IPS-15b (cell line): ENCODE results near the gene TAGLN.
"Not testable (repeated sequence)": the region's sequence is repeated elsewhere in the genome, so short reads cannot be mapped to it uniquely, and the experiment has no call there.

Experiments used
- H3K27me3 ChIP-seq: one replicate; pipeline ENCODE4 v1.6.1; 2013; ENCODE audit warnings: low read length; ENCODE audit not compliant: control insufficient read depth, insufficient read depth
- H3K36me3 ChIP-seq: one replicate; pipeline ENCODE4 v1.6.1; 2013; ENCODE audit warnings: low read length; ENCODE audit not compliant: control insufficient read depth, insufficient read depth
- H3K4me1 ChIP-seq: one replicate; pipeline ENCODE4 v1.6.1; 2013; ENCODE audit warnings: mild to moderate bottlenecking, low read length; ENCODE audit not compliant: control insufficient read depth, insufficient read depth
- H3K4me3 ChIP-seq: one replicate; pipeline ENCODE4 v1.5.1; 2013; ENCODE audit warnings: low read depth, low read length
- H3K9ac ChIP-seq: one replicate; pipeline ENCODE4 v1.6.1; 2013; ENCODE audit warnings: low read depth, mild to moderate bottlenecking, low read length
- H3K9me3 ChIP-seq: one replicate; pipeline ENCODE4 v1.6.1; 2013; ENCODE audit warnings: mild to moderate bottlenecking, low read length; ENCODE audit not compliant: control insufficient read depth, insufficient read depth

Gene TAGLN

DNA sequence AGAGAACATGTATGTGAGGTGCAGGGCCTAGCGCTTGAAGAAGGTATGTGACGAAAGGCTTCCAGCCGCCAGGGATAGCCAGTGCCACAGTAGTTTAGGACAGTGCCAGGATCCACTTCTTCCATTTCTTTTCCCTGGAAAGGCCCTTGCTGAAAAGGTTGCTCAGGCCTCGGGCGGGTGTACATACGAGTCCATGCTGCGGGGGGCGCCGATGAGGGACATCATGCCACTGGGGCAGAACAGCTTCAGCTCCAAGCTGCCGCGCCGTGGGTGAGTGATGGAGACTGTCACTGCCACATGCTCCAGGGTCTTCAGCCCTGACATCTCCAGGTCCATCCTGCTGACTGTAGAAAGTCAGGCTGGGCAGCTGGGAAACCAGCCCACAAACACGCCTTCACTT is 9.5 kb downstream of the TAGLN start:
- H3K4me1 ChIP-seq, H3K9me3 ChIP-seq, H3K36me3 ChIP-seq, H3K27me3 ChIP-seq, H3K4me3 ChIP-seq, H3K9ac ChIP-seq: not testable (repeated sequence)

- not testable (repeated sequence) for H3K4me3 ChIP-seq, H3K27me3 ChIP-seq, H3K9ac ChIP-seq, H3K36me3 ChIP-seq, H3K9me3 ChIP-seq, H3K4me1 ChIP-seq
These were observed 10.4 kb downstream of the TAGLN start for GRCh38 chr11:117209351-117210125.

DNA sequence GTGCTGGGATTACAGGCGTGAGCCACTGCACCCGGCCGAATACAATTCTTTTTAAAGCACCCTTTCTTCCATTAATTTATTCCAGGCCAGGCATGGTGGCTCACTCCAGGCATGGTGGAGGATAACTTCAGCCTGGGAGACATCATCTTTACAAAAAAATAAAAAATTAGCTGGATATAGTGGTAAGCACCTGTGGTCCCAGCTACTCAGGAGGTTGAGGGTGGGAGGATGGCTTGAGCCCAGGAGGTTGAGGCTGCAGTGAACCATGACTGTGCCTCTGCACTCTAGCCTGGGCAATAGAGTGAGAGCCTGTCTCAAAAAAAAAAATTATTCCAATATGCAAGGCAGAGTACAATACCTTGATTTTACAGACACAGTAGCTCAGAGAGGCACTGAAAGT is 11.4 kb downstream of the TAGLN start:
- Histone ChIP-seq H3K9me3 (no peaks in the 10 kb centered on the region), H3K36me3 (peaks cover 5% of the 10 kb centered on the region), H3K4me1 (no peaks in the 10 kb centered on the region), H3K9ac (no peak overlapping the region), H3K4me3 (no peak overlapping the region), H3K27me3 (no peaks in the 10 kb centered on the region)

DNA sequence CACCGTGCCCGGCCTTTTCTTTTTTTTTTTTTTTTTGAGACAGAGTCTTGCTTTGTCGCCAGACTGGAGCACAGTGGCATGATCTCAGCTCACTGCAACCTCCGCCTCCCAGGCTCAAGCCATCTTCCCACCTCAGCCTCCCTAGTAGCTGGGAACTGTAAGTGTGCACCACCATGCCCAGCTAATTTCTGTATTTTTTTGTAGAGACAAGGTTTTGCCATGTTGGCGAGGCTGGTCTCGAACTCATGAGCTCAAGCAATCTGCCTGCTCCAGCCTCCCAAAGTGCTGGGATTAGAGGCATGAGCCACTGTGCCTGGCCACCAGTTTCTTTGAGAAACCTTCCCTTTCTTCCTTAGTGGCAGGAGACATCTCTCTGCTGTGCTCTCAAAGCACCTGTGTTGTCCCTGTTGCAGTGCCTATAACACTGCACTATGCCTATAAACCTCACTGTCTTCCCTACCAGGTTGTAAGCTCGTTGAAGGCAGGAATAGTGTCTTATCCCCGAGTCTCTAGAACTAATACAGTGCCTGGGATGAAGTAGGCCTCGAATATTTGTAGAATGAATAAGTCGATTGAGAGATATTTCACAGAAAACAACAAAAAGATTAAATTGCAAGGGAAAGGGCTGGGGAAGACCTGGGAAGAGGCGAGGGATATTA is 13.7 kb downstream of the TAGLN start:
- H3K9ac ChIP-seq, result no peak overlapping the region
- H3K9me3 ChIP-seq, result no peaks in the 10 kb centered on the region
- no peaks in the 10 kb centered on the region for H3K4me1 ChIP-seq
- H3K4me3 ChIP-seq, result no peak overlapping the region
- peaks cover 13% of the 10 kb centered on the region for H3K36me3 ChIP-seq
- no peaks in the 10 kb centered on the region for H3K27me3 ChIP-seq

- Histone ChIP-seq H3K27me3 (no peaks in the 10 kb centered on the region), H3K9me3 (no peaks in the 10 kb centered on the region), H3K9ac (no peak overlapping the region), H3K36me3 (peaks cover 28% of the 10 kb centered on the region), H3K4me3 (no peak overlapping the region), H3K4me1 (no peaks in the 10 kb centered on the region)
These were observed 15.4 kb downstream of the TAGLN start for GRCh38 chr11:117214404-117215110.

GRCh38 chr11:117217141-117218084 is 18.2 kb downstream of the TAGLN start:
- Histone ChIP-seq H3K4me1 (no peaks in the 10 kb centered on the region), H3K9ac (no peak overlapping the region), H3K36me3 (peaks cover 28% of the 10 kb centered on the region), H3K9me3 (no peaks in the 10 kb centered on the region), H3K4me3 (no peak overlapping the region), H3K27me3 (no peaks in the 10 kb centered on the region)

- Histone ChIP-seq H3K4me1 (no peaks in the 10 kb centered on the region), H3K9me3 (no peaks in the 10 kb centered on the region), H3K9ac (no peak overlapping the region), H3K27me3 (no peaks in the 10 kb centered on the region), H3K36me3 (peaks cover 23% of the 10 kb centered on the region), H3K4me3 (no peak overlapping the region)
These were observed 19.2 kb downstream of the TAGLN start for GRCh38 chr11:117218133-117218915.

- no peak overlapping the region for H3K4me3 ChIP-seq
- H3K4me1 ChIP-seq, result no peaks in the 10 kb centered on the region
- no peak overlapping the region for H3K9ac ChIP-seq
- peaks cover 23% of the 10 kb centered on the region for H3K36me3 ChIP-seq
- H3K9me3 ChIP-seq, result no peaks in the 10 kb centered on the region
- no peaks in the 10 kb centered on the region for H3K27me3 ChIP-seq
These were observed 19.8 kb downstream of the TAGLN start for GRCh38 chr11:117219001-117219400.

DNA sequence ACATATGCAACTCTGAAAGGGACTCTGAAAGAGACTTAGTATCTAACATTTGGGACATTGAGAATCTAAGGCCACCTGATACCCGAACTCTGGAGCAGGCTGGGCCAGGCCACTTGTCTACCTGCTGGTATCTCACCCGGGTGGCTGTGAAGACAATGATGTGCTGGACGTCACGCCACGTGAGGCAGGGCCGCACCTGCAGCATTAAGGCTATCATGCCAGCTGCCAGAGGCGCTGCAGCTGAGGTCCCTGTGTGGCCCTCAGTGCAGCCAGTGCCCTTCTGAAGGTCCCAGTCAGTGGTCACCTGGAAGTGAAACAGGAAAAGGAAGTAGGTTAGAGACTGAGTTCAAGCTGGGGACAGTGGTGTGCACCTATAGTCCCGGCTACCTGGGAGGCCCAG is 20.3 kb downstream of the TAGLN start:
- H3K4me3 ChIP-seq, result no peak overlapping the region
- H3K9me3 ChIP-seq, result no peaks in the 10 kb centered on the region
- H3K36me3 ChIP-seq, result peaks cover 23% of the 10 kb centered on the region
- no peaks in the 10 kb centered on the region for H3K27me3 ChIP-seq
- H3K9ac ChIP-seq, result no peak overlapping the region
- H3K4me1 ChIP-seq, result no peaks in the 10 kb centered on the region

DNA sequence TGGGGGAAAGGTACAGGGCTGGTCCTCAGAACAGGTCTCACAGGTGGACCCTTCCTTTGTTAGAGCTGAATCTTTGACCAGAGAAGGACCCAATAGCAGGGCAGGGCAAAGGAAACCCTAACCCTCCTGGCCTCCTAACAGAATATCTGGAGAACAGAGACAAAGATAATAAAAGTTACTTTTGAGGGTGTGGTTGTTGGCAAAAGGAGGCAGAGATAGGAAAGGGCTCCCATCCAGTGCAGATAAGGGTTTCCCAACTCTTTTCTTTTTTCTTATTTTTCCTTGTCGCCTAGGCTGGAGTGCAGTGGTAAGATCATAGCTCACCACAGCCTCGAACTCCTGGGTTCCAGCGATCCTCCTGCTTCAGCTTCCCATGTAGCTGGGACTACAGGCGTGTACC is 20.8 kb downstream of the TAGLN start:
- Histone ChIP-seq H3K27me3 (no peaks in the 10 kb centered on the region), H3K9me3 (no peaks in the 10 kb centered on the region), H3K4me3 (no peak overlapping the region), H3K9ac (no peak overlapping the region), H3K36me3 (peaks cover 23% of the 10 kb centered on the region), H3K4me1 (no peaks in the 10 kb centered on the region)

DNA sequence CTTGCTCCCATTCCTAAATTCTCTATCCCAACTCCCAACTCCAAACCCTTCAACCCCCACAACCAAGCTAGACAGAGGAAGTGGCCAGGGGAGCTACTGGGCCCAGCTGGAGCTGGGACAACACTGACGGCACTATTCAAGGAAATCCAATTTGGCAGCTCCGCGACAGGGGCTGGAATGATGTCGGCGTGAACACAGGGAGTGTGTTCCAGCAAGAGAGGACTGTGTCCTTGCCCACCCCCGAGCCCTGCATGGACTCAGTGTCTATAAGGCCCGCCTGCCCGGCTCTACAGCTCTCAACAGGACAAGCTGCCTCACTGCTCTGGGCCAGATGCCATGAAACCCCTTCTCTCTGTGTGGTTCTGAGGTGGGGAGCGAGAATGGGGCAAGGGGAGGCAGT is 21.4 kb downstream of the TAGLN start:
- Histone ChIP-seq H3K9me3 (no peaks in the 10 kb centered on the region), H3K27me3 (no peaks in the 10 kb centered on the region), H3K4me1 (no peaks in the 10 kb centered on the region), H3K36me3 (peaks cover 23% of the 10 kb centered on the region), H3K9ac (no peak overlapping the region), H3K4me3 (no peak overlapping the region)
